Hepatocyte (in vitro differentiated cells): ENCODE measurements around the gene SDC3. TPM values are rescaled to one million over a fixed set of nuclear protein-coding genes. Genes with fewer than 3 reads are reported as not detected.
"Not testable (repeated sequence)": the region's sequence is repeated elsewhere in the genome, so short reads cannot be mapped to it uniquely, and the experiment has no call there.

ENCODE experiments used
- DNase-seq: peaks from one replicate; pipeline ENCODE4 v3.0.0-alpha.2; 2016; ENCODE audit warnings: low spot score
- H2AFZ ChIP-seq: fragments of 200-600 bp; sonication (generic); 2 replicates; pipeline ENCODE4 v1.6.0; 2016; ENCODE audit warnings: antibody characterized with exemption, mild to moderate bottlenecking
- H3K27ac ChIP-seq: fragments of 200-600 bp; sonication (generic); 2 replicates; pipeline ENCODE4 v1.5.1; 2016; ENCODE audit warnings: mild to moderate bottlenecking
- H3K27me3 ChIP-seq: fragments of 200-600 bp; sonication (generic); 2 replicates; pipeline ENCODE4 v1.6.1; 2016
- H3K36me3 ChIP-seq: fragments of 200-600 bp; sonication (generic); replicated peaks from 2 replicates; pipeline ENCODE4 v1.5.1; 2016; ENCODE audit warnings: low read depth; ENCODE audit not compliant: insufficient read depth
- H3K4me1 ChIP-seq: fragments of 200-600 bp; sonication (generic); 2 replicates; pipeline ENCODE4 v1.5.1; 2016; ENCODE audit warnings: mild to moderate bottlenecking, moderate library complexity; ENCODE audit not compliant: insufficient read depth
- H3K4me2 ChIP-seq: fragments of 200-600 bp; sonication (generic); 2 replicates; pipeline ENCODE4 v1.6.0; 2016
- H3K4me3 ChIP-seq: fragments of 200-600 bp; sonication (generic); 2 replicates; pipeline ENCODE4 v1.5.1; 2016; ENCODE audit warnings: mild to moderate bottlenecking
- H3K79me2 ChIP-seq: fragments of 200-600 bp; sonication (generic); 2 replicates; pipeline ENCODE4 v1.6.0; 2017; ENCODE audit warnings: mild to moderate bottlenecking
- H3K9me2 ChIP-seq: fragments of 200-600 bp; sonication (generic); replicated peaks from 2 replicates; pipeline ENCODE4 v1.6.0; 2017; ENCODE audit warnings: mild to moderate bottlenecking; ENCODE audit not compliant: insufficient read depth
- H3K9me3 ChIP-seq: fragments of 200-600 bp; sonication (generic); 2 replicates; pipeline ENCODE4 v1.5.1; 2016; ENCODE audit warnings: low read depth, mild to moderate bottlenecking
- H4K20me1 ChIP-seq: fragments of 200-600 bp; sonication (generic); 2 replicates; pipeline ENCODE4 v1.6.0; 2016; ENCODE audit warnings: mild to moderate bottlenecking; ENCODE audit not compliant: insufficient read depth, poor library complexity, severe bottlenecking
- EZH2 ChIP-seq: fragments of 200-600 bp; sonication (generic); IDR thresholded peaks from 2 replicates; pipeline ENCODE4 v1.6.1; 2016; ENCODE audit warnings: antibody characterized with exemption, mild to moderate bottlenecking, borderline replicate concordance
- EZH2phosphoT487 ChIP-seq: fragments of 200-600 bp; sonication (generic); IDR thresholded peaks from one replicate; pipeline ENCODE4 v1.6.1; 2018; ENCODE audit warnings: antibody characterized with exemption, mild to moderate bottlenecking, low read depth, moderate library complexity; ENCODE audit not compliant: unreplicated experiment, severe bottlenecking
- WGBS: methylation state at CpG from one replicate; pipeline ENCODE4 v1.1.6; 2016; ENCODE audit warnings: low lambda C conversion rate; ENCODE audit errors: missing lambda C conversion rate; 5-methylcytosine and 5-hydroxymethylcytosine counted together
- polyA plus RNA-seq: library from polyadenylated mRNA; unstranded; fragments of >200 nt; fragmentation: Nextera tagmentation; extraction: Ambion mirVana; gene quantifications from 2 replicates; pipeline ENCODE4 v1.2.1, GENCODE V29; 2016
- total RNA-seq: library from RNA; depleted of rRNA; stranded (reverse); fragments of >200 nt; gene quantifications from 2 replicates; pipeline ENCODE4 v1.2.3, GENCODE V29; 2014
- TF ChIP-seq, protein P1 (sequence below): fragments of 200-600 bp; sonication (generic); IDR thresholded peaks from 2 replicates; pipeline ENCODE4 v1.5.1; 2016; ENCODE audit warnings: antibody characterized with exemption, mild to moderate bottlenecking; ENCODE audit not compliant: poor library complexity

SDC3 gene
- total and polyA plus RNA-seq, 2 experiments from 2014 or later, result 33.5 to 60.0 TPM

DNA sequence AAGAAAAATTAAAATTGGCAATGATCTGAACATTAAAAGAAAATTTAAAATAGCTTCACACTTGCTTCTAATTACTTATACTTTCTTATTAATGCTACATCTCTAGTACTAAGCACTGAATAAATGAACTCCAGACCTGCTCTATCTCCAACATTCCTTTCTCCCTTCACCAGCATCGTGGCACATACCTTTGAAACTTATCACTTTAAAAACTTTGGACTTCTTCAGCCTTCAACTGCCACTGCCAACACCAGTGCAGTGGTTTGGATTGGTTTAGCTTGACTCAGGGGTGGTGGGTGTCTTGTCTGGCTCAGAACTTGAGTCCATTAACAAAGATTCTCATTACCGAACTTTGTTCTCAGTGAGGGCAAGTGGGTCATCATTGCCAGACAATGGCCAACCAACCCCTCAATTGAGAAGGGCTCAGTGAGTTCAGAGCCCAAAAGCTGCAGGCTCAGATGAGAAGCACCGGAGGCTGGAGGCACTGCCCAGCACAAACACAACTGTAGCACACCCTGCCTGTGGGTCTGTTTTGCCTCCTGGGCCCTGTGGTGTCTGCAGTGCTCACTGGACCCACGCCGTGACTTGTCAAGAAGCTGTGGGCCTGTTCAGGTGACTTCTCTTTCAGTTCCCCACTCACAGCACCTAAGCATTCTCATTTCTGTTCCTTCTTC is 40.4 kb upstream of the SDC3 start:
- not testable (repeated sequence) for H3K4me1 ChIP-seq, H3K4me2 ChIP-seq, H3K4me3 ChIP-seq, H2AFZ ChIP-seq, DNase-seq, H3K9me3 ChIP-seq, H3K27me3 ChIP-seq, H3K9me2 ChIP-seq, H3K36me3 ChIP-seq, H3K27ac ChIP-seq
- 69% methylated on average over 1 of the region's 5 CpGs for WGBS
- Histone ChIP-seq H3K79me2 (peaks cover 87% of the 10 kb centered on the region), H4K20me1 (peaks cover 37% of the 10 kb centered on the region)

DNA sequence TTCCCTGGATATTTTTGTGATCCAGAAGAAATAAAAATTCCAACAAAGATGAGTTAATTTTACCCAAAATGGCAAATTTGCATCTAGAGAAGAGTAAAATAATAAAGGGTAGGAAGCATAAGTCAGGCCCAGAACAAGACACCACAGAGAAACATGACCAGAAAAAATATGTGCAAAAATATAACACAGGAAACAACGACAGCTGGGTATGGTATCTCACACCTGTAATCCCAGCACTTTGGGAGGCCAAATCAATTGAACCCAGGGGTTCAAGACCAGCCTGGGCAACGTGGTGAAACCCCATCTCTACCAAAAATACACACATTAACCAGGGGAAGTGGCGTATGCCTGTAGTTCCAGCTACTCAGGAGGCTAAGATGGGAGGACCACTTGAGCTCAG is 39.7 kb upstream of the SDC3 start:
- no peak overlapping the region for H3K4me3 ChIP-seq
- H3K27me3 ChIP-seq, result no peaks in the 10 kb centered on the region
- 94% methylated on average over 3 of the region's 3 CpGs for WGBS
- H3K36me3 ChIP-seq, result no peaks in the 10 kb centered on the region
- H3K79me2 ChIP-seq, result peaks cover 86% of the 10 kb centered on the region
- DNase-seq, result no peak
- no peaks in the 10 kb centered on the region for H3K9me3 ChIP-seq
- H2AFZ ChIP-seq, result no peak overlapping the region
- H3K27ac ChIP-seq, result no peak overlapping the region
- no peaks in the 10 kb centered on the region for H3K4me1 ChIP-seq
- no peaks in the 10 kb centered on the region for H3K9me2 ChIP-seq
- no peak overlapping the region for H3K4me2 ChIP-seq
- peaks cover 33% of the 10 kb centered on the region for H4K20me1 ChIP-seq
- TF ChIP-seq, protein P1, sequence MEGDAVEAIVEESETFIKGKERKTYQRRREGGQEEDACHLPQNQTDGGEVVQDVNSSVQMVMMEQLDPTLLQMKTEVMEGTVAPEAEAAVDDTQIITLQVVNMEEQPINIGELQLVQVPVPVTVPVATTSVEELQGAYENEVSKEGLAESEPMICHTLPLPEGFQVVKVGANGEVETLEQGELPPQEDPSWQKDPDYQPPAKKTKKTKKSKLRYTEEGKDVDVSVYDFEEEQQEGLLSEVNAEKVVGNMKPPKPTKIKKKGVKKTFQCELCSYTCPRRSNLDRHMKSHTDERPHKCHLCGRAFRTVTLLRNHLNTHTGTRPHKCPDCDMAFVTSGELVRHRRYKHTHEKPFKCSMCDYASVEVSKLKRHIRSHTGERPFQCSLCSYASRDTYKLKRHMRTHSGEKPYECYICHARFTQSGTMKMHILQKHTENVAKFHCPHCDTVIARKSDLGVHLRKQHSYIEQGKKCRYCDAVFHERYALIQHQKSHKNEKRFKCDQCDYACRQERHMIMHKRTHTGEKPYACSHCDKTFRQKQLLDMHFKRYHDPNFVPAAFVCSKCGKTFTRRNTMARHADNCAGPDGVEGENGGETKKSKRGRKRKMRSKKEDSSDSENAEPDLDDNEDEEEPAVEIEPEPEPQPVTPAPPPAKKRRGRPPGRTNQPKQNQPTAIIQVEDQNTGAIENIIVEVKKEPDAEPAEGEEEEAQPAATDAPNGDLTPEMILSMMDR, result no peak
- no peak for TF ChIP-seq EZH2
- no peak for TF ChIP-seq EZH2phosphoT487

DNA sequence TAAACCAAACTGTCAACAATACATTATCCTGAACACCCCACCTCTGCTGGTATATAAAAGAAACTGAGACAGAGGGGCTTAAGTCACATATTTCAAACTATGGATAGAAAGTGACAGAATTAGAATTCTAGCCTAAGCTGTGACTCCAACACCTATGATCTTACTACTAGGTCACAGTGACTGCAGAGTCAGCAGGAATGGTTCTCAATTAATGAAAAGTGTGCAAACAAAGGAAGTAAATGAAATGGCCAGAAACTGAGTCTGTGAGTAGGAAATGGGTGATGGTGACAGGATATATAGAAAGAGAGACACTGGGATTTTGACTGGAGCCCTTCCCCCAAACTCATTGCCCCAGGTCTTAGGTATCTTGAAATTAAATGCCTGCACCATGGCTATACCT is 38.7 kb upstream of the SDC3 start:
- TF ChIP-seq, protein P1, result no peak
- TF ChIP-seq EZH2, result no peak
- no peak for TF ChIP-seq EZH2phosphoT487
- no peak overlapping the region for H3K4me3 ChIP-seq
- no peaks in the 10 kb centered on the region for H3K4me1 ChIP-seq
- H3K36me3 ChIP-seq, result no peaks in the 10 kb centered on the region
- H3K9me2 ChIP-seq, result no peaks in the 10 kb centered on the region
- peaks cover 88% of the 10 kb centered on the region for H3K79me2 ChIP-seq
- H4K20me1 ChIP-seq, result peaks cover 31% of the 10 kb centered on the region
- no peaks in the 10 kb centered on the region for H3K9me3 ChIP-seq
- no peak for DNase-seq
- H3K27ac ChIP-seq, result no peak overlapping the region
- H2AFZ ChIP-seq, result no peak overlapping the region
- no peak overlapping the region for H3K4me2 ChIP-seq
- H3K27me3 ChIP-seq, result no peaks in the 10 kb centered on the region

DNA sequence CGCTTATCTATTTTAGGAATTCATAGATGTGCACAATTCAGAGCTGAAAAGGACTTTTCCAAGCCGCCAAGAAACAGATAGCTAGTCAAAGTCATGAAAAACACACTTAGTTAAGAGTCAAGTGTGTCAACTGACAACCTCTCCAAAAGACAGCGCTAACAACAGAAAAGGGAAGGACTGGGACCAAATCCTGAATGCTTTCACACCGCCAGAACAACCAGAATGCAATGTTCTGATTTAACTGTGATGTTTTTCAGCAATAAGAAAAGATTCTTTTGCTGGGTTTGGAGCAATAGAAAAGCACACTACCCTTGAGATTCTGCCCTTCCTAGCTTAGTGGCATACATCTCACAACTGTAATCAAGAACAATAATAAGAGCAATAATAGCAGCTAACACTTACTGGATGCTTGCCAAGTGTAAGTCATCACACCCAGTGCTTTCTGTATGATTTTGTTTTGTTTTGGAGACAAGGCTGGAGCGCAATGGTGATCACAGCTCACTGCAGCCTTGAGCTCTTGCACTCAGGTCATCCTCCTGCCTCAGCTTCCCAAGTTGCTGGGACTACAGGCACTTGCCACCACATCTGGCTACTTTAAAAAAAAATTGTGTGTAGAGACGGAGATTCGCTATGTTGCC is 33.9 kb upstream of the SDC3 start:
- WGBS, result 96% methylated on average over 7 of the region's 7 CpGs
- no peaks in the 10 kb centered on the region for H3K9me3 ChIP-seq
- H3K27me3 ChIP-seq, result no peaks in the 10 kb centered on the region
- no peak overlapping the region for H3K27ac ChIP-seq
- no peaks in the 10 kb centered on the region for H3K36me3 ChIP-seq
- H3K4me3 ChIP-seq, result no peak overlapping the region
- H2AFZ ChIP-seq, result no peak overlapping the region
- no peaks in the 10 kb centered on the region for H3K9me2 ChIP-seq
- H3K79me2 ChIP-seq, result peaks cover 89% of the 10 kb centered on the region
- no peaks in the 10 kb centered on the region for H3K4me1 ChIP-seq
- H4K20me1 ChIP-seq, result peaks cover 42% of the 10 kb centered on the region
- DNase-seq, result no peak
- H3K4me2 ChIP-seq, result no peak overlapping the region
- no peak for TF ChIP-seq EZH2
- TF ChIP-seq, protein P1, result no peak
- no peak for TF ChIP-seq EZH2phosphoT487
